ENCODE data around the gene VOPP1. TPM values are rescaled to one million over a fixed set of nuclear protein-coding genes. Genes with fewer than 3 reads are reported as not detected.

VOPP1 gene
- total and polyA plus RNA-seq, 10 of the 15 experiments (the other 5 are each of a cell fraction or from before 2014, with no cell fraction given), result 32.8 to 206 (median 129) TPM

DNA sequence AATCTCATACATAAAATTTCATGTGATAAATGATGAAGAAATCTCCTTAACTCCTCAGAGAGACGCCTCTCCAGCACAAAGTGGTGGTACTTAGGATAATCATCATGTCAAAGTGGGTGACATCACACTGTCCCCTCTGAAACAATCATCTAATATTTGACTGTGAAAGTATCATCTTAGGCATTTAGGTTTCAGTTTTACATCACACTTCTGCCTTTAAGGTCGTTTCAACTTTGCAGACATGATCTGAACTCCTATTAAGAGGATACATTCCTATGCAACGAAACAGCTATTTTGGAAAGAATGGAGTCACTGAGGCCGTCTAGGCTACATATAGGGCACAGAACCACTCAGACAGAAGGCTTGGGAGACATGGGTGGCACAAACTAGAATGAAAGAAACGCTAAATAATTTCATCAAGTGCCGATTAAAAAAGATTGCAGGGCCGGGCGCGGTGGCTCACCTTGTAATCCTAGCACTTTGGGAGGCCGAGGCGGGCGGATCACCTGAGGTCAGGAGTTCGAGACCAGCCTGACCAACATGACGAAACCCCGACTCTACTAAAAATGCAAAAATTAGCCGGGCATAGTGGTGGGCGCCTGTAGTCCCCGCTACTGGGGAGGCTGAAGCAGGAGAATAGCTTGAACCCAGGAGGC, 2.0 kb downstream of the VOPP1 start:
- peak overlapping the region; percentile 87 for H3K9ac ChIP-seq (ENCODE audit: control insufficient read depth, insufficient read depth, low read length)
- peak overlapping the region; percentile 93 for H3K27ac ChIP-seq (ENCODE audit: control insufficient read depth, insufficient read depth)
- peak overlapping the region; percentile 88 for H3K4me2 ChIP-seq (ENCODE audit: control insufficient read depth, insufficient read depth)
- in situ Hi-C loops (cut with MboI) (loop anchor here (25.0 kb wide), 1 partner anchor 808 kb away; the partner anchor contains the start of gene SEC61G), intact Hi-C loops (cut with micrococcal nuclease; ENCODE audit: unreplicated experiment) (loop anchor here (1.0 to 5.0 kb wide), 2 partner anchors 13 to 482 kb away; partner anchors contain the start of genes CCT6A and PSPH)
- ChIA-PET POLR2A (interaction anchor here (1.4 to 8.8 kb wide), 4 partner anchors 12 to 57 kb away, joined by 3 to 156 read pairs (median 22); no protein-coding TSS in a partner anchor), RAD21 (ENCODE audit: unreplicated experiment) (interaction anchor here (1.5 to 11.6 kb wide), 9 partner anchors 12 to 261 kb away, joined by 3 to 245 read pairs (median 17); no protein-coding TSS in a partner anchor), CTCF (interaction anchor here (0.6 to 5.2 kb wide), 6 partner anchors 16 to 262 kb away, joined by 3 to 45 read pairs (median 3); no protein-coding TSS in a partner anchor), SMC1A (ENCODE audit: uncharacterized antibody, unreplicated experiment) (interaction anchor here (1.1 to 12.6 kb wide), 7 partner anchors 12 to 261 kb away, joined by 3 to 263 read pairs (median 57); no protein-coding TSS in a partner anchor)
- peak; percentile 35 for FAIRE-seq
- no peaks in the 10 kb centered on the region for H3K9me3 ChIP-seq (replicated peaks; ENCODE audit: control insufficient read depth, insufficient read depth, low read length)
- H3K79me2 ChIP-seq (ENCODE audit: control insufficient read depth, insufficient read depth, low read length), result peaks cover 75% of the 10 kb centered on the region
- no peaks in the 10 kb centered on the region for H3K27me3 ChIP-seq (replicated peaks in 1 of 2; ENCODE audit: control insufficient read depth in 2 of 2, insufficient read depth in 2 of 2, low read length in 1 of 2)
- BruUV-seq (replicated peaks), result TSS peak; percentile 88
- peak overlapping the region; percentile 98 for H3K4me3 ChIP-seq
- no peak overlapping the region for H2AFZ ChIP-seq (ENCODE audit: control insufficient read depth, low read depth, low read length)
- H4K20me1 ChIP-seq (ENCODE audit: control insufficient read depth, insufficient read depth), result no peaks in the 10 kb centered on the region
- no peaks in the 10 kb centered on the region for H3K36me3 ChIP-seq (ENCODE audit: control insufficient read depth in 2 of 2, insufficient read depth in 2 of 2, low read length in 1 of 2)
- DNase-seq (ENCODE audit: low read depth, low spot score), result no peak
- 2% methylated on average over 18 of the region's 18 CpGs for WGBS (ENCODE audit: insufficient coverage, insufficient replicate concordance, low lambda C conversion rate, missing lambda C conversion rate)
- peaks cover 37% of the 10 kb centered on the region for H3K4me1 ChIP-seq (ENCODE audit: control insufficient read depth, insufficient read depth, low read length)
- ATAC-seq, result peak; percentile 50
- no peak for TF ChIP-seq SIX5 (IDR thresholded peaks at IDR 0.05; ENCODE audit: low read depth, low read length, severe bottlenecking)
- TF ChIP-seq MYB (IDR thresholded peaks at IDR 0.05; ENCODE audit: borderline replicate concordance, low read depth, low read length), result no peak
- TF ChIP-seq ASH2L (IDR thresholded peaks at IDR 0.05; ENCODE audit: borderline replicate concordance, low read depth), result no peak
- no peak for TF ChIP-seq CEBPB (IDR thresholded peaks at IDR 0.05; ENCODE audit: borderline replicate concordance in 1 of 2, low read depth in 2 of 2, low read length in 2 of 2)
- TF ChIP-seq, protein P1, sequence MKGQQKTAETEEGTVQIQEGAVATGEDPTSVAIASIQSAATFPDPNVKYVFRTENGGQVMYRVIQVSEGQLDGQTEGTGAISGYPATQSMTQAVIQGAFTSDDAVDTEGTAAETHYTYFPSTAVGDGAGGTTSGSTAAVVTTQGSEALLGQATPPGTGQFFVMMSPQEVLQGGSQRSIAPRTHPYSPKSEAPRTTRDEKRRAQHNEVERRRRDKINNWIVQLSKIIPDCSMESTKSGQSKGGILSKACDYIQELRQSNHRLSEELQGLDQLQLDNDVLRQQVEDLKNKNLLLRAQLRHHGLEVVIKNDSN (IDR thresholded peaks at IDR 0.05; ENCODE audit: borderline replicate concordance, extremely low read length, insufficient read depth, low read depth, low read length), result no peak
- no peak for TF ChIP-seq NFYA (IDR thresholded peaks at IDR 0.05; ENCODE audit: borderline replicate concordance, low read depth, low read length)
- TF ChIP-seq, protein P2, sequence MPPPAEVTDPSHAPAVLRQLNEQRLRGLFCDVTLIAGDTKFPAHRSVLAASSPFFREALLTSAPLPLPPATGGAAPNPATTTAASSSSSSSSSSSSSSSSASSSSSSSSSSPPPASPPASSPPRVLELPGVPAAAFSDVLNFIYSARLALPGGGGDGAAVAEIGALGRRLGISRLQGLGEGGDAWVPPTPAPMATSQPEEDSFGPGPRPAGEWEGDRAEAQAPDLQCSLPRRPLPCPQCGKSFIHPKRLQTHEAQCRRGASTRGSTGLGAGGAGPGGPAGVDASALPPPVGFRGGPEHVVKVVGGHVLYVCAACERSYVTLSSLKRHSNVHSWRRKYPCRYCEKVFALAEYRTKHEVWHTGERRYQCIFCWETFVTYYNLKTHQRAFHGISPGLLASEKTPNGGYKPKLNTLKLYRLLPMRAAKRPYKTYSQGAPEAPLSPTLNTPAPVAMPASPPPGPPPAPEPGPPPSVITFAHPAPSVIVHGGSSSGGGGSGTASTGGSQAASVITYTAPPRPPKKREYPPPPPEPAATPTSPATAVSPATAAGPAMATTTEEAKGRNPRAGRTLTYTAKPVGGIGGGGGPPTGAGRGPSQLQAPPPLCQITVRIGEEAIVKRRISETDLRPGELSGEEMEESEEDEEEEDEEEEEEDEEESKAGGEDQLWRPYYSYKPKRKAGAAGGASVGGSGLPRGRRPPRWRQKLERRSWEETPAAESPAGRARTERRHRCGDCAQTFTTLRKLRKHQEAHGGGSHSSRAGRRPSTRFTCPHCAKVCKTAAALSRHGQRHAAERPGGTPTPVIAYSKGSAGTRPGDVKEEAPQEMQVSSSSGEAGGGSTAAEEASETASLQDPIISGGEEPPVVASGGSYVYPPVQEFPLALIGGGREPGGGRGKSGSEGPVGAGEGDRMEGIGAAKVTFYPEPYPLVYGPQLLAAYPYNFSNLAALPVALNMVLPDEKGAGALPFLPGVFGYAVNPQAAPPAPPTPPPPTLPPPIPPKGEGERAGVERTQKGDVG (CRISPR knock-in tag; IDR thresholded peaks at IDR 0.05), result no peak
- no peak for TF ChIP-seq ZNF24 (IDR thresholded peaks at IDR 0.05)
- TF ChIP-seq HDAC2 (IDR thresholded peaks at IDR 0.05), result no peak
- peak; percentile 57; the same call in 1 of the 2 replicates for TF ChIP-seq PKNOX1 (IDR thresholded peaks at IDR 0.05)
- TF ChIP-seq SMARCA5 (IDR thresholded peaks at IDR 0.05), result no peak
- TF ChIP-seq USF2 (IDR thresholded peaks at IDR 0.05; ENCODE audit: borderline replicate concordance, low read depth, low read length), result no peak
- TF ChIP-seq NR2C1 (IDR thresholded peaks at IDR 0.05), result no peak
- no peak for TF ChIP-seq SMC3 (IDR thresholded peaks at IDR 0.05; ENCODE audit: borderline replicate concordance, low read length)
- no peak for TF ChIP-seq TCF12 (IDR thresholded peaks at IDR 0.05; ENCODE audit: low read depth, low read length)
- 0 out of 2 replicates have a peak, but pooled peaks have one; percentile 25 for TF ChIP-seq FOXM1 (IDR thresholded peaks at IDR 0.05; ENCODE audit: low read depth, low read length)
